ENCODE measurements around the gene SLC24A4.

SLC24A4 gene

DNA sequence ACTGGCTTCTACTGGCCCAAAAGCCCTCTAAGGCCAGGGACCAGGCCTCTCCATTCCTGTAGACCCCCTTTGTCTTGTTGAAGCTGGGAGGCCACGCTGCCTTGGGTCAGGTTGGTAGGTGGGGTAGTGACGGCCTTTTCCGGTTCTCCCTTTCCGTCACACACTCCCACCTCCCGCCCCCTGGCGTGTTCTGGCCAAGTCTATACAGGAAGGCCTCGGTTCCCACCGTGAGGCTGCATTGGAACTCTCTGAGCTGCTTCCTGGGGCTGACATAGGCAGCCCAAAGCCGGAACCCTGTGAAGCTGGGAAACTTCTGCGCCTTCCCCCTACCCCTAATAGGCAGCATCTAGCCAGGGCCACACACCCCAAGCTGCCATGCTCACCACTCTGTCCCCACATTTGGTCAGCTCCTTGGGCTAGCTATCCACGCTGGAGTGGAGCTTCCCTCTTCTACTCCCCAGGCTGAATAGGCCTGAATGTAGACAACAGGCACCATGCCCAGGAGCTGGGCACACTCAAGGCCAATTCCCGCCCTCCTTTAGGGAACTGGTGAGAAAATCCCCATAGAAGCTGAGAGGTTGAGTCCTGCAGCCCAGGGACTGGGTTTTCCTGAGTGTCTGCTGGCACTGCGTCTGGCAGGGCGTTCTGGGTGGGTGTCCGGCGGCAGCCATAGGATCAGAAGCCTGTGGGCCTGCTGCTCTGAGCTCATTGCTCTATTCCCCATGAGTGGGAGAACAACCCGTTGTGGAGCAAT is 226.3 kb downstream of the SLC24A4 start:
- H3K9me3 ChIP-seq (ENCODE audit: control insufficient read depth, low read length), result no peaks in the 10 kb centered on the region
- no peak overlapping the region for H3K9ac ChIP-seq (ENCODE audit: low read length)
- H3K36me3 ChIP-seq (ENCODE audit: control insufficient read depth, insufficient read depth, low read length), result no peaks in the 10 kb centered on the region
- no peak overlapping the region for H3K4me3 ChIP-seq (ENCODE audit: low read length)
- H3K4me1 ChIP-seq (ENCODE audit: control insufficient read depth, insufficient read depth, low read length), result no peaks in the 10 kb centered on the region
- no peaks in the 10 kb centered on the region for H3K27me3 ChIP-seq (ENCODE audit: control insufficient read depth, insufficient read depth, low read length)

DNA sequence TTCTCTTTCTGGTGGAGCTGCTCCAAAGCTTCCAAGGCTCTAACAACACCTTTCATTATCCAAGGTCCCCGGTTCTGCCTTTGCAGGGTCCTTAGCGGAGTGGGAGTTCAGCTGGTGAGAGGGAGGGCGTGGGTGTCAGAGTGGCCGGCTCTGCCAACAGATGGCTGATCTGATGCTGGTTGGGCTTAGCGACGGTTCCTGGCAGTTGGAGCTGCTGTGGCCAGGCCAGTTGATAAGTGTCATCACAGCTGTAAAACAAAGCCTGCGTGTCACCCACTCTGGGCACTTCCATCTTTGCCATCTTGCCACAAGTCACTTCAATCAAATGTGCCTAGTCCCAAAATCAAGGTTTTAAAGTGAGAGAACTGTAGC is 226.9 kb downstream of the SLC24A4 start:
- H3K36me3 ChIP-seq (ENCODE audit: control insufficient read depth, insufficient read depth, low read length), result no peaks in the 10 kb centered on the region
- no peaks in the 10 kb centered on the region for H3K4me1 ChIP-seq (ENCODE audit: control insufficient read depth, insufficient read depth, low read length)
- H3K4me3 ChIP-seq (ENCODE audit: low read length), result no peak overlapping the region
- H3K9me3 ChIP-seq (ENCODE audit: control insufficient read depth, low read length), result no peaks in the 10 kb centered on the region
- no peaks in the 10 kb centered on the region for H3K27me3 ChIP-seq (ENCODE audit: control insufficient read depth, insufficient read depth, low read length)
- H3K9ac ChIP-seq (ENCODE audit: low read length), result no peak overlapping the region
